Measurements from ENCODE around the gene COQ8A.

DNA sequence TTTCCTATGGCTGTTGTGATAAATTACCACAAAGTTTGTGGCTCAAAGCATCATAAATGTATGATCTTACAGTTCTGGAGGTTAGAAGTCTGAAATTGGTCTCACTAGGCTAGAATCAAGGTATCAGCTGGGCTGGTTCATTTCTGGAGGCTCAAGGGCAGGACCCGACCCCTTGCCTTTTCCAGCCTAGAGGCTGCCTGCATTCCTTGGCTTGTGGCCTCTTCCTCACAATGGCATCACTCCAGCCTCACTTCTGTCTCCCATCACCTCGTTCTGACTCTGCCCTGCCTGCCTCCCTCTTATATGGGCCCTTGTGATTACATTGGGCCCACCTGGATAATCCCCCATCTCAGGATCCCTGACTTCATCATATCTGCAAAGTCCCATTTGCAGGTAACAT is 8.0 kb downstream of the COQ8A start:
- TF ChIP-seq CTCF (IDR thresholded peaks at IDR 0.05) (no peak), POLR2A (IDR thresholded peaks at IDR 0.05) (no peak)
